EL (cell line): ENCODE data around the gene HOXC10.

Experiments
- DNase-seq: peaks from one replicate; pipeline ENCODE4 v3.0.0-alpha.2; 2016

Gene HOXC10

DNA sequence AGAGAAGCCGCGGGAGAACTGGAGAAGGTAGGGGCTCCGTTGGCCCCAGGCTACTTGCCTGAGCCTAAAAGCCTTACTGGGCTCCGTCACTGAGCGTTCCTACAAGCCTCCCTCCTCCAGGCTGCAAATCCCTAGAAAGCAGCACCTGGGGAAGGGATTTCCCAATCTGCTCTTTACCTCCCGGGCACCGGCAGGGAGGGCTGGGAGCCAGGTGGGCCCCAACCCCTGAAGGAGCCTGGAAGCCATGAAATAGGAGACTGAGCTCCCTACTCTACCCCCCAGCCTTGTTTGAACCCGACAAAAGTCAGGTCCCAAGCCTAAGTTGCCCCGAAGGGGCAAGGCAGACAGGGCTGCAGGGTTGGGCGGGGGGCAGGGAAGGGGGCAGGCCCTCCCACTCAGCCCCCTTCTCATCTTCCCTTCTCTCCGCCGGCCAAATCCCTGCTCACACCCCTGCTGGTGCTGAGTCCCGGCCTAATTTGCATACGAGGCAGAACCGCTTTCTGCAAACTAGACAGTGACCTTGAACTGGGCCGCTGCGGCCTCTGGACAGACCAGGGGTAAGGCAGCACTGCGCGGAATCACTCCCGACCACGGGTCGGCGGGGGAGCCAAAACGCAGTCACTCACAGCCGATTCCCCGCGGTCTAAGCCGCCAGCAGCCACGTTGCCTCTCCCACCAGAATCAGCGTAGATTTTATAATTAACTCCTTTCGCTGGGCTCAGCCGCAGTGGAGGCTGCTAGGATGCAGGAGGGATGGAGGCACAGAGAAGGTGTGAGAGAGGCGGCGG is 34.0 kb upstream of the HOXC10 start:
- DNase-seq = no peak

DNA sequence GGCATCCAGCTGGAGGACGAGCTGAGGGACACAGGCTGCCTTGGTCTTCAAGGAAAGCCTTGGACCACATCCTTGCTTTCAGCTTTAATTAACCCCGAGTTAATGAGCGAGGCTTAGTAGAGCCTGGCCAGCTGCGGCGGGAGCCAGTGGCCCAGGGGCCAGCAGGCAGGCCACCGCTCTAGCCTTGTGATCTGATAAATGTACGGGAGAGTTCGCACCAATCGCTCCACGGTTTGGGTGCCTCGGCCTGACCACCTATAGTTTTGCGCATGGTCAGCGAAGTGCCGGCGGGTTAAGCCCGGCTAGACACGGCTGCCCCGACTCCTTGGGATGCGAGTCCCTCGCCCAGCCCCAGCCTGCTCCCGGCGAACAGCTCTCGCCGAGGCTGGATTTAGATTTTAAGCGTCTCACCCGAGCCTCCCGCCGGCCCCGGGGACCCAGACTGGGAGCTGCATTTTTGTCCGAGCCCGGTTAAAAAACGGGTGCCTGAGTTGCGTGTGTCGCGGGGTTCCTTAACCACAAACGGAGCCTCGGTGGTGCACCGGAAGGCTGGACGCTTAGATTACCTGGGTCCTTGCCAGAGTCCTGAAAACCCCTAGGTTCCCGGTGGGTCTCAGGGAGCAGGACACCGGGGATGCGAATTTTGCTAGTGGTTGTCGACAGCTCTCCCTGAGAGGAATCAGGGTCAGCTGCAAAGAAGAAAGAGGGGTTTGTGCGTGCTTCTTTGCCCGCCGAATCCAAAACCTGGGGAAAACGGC is 33.2 kb upstream of the HOXC10 start:
- DNase-seq = no peak

DNA sequence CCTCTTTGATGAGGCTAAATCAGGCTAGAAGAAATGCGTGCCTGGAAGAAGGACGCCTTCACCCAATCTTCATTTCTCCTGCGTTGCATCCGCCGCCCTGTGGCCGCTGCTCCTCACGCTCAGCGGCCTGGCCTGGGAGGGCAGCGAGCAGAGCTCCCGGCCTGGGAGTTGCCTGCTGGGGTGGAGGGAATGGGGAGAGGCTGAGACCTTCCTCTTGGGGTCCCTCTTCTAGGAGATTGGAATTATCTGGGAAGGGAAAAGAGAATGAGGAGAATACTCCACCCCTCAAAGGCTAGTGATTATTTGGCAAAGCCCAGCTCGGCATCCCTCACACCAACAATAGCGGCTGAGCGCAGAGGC is 32.6 kb upstream of the HOXC10 start:
- DNase-seq = no peak

DNA sequence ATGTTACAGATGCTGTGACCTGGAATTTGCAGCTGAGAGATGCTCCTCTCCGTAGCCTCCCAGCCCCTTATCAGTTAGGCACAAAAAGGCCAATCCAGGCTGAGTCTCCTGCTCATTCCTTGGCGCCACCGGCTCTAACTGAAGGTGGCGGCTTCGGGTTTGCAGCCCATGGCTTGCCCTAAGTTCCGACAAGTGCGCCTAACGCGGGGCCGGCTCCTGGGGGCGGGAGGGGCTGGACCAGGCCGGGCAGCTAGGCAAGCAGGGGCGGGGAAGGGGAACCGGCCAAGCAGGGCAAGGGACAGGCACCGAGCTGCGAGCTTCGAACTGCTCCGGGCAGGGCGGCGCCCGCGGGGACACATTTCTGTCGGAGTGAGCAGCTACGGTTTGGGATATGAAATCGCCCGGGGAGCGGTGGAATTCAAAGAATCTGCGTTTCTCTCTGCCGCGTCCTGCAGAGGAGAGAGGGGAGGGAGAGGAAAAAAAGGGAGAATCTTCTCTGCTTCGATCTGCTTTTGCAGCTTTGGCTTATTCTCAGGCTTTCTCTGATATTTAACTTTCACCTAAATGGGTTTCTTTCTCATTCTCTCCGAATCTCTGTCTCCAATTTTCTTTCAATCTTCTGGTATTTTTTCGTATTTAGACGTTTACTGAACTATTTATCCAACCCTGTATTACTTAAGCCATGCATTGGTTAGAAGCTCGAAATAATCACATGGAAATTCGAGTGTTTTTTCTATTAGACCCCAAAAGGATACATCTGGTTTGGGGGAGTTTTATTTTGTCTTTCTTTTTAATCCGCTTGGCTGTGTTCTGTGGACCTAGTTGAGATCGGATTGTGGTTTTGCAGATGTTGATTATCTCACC is 31.8 kb upstream of the HOXC10 start:
- no peak for DNase-seq

DNA sequence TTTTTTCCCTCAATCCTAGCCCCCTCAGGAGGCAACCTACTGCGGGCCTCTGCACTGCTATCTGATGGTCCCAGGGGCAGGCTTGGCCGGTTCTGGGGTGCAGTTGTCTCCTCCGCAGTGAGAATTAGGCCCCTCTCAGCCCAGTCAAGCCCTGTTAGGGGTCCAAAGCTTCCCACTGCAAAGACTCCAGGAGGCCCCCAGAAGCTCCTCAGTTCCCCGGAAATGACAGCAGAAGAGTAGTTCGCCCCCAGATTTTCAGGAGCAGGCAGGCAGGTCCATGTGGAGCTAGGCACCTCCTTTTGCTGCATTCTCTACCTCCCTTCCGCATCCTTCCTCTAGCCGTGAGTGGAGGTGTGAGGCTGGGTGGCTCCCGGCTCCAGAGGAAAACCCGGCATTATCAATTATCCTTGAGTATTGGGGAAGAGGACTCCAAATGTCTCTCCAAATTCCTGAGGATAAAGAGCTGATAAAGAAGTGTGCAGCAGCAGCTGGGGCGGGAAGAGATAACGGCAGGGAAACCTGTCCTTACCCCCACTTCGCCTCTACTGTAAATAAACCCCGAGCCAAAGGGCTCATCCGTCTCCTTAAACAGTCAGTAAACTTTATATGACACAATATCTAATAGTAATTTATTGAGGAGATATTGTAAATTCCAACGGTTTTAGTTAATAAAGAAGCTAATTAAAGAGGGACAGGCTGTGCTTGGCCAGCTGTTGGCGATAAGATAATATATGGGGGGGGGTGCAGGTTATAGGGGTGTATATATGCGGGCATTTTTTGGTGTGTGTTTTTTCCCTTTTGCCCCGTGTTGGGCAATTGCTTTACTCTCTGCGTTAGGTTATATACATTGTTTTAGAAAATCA is 30.9 kb upstream of the HOXC10 start:
- no peak for DNase-seq

DNA sequence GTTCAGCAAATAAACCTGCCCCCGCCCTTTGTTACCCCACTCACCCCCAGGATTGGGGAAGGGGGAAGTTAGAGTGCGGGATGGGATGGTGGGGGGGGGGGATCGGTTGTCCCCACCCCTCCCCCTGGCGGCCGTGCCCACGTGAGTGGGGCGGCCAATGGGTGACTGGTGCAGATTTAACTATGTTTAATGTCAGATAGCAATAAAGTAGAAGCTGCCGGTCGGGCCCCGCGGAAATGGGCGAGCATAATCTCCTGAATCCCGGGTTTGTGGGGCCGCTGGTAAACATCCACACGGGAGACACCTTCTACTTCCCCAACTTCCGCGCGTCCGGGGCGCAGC is 30.3 kb upstream of the HOXC10 start, which contains the start of gene HOXC12:
HOXC12 (plus strand) TSS at position 210 of the 342 bp plus-strand sequence; CDS start at position 237, 27 bp downstream.
- DNase-seq = no peak

DNA sequence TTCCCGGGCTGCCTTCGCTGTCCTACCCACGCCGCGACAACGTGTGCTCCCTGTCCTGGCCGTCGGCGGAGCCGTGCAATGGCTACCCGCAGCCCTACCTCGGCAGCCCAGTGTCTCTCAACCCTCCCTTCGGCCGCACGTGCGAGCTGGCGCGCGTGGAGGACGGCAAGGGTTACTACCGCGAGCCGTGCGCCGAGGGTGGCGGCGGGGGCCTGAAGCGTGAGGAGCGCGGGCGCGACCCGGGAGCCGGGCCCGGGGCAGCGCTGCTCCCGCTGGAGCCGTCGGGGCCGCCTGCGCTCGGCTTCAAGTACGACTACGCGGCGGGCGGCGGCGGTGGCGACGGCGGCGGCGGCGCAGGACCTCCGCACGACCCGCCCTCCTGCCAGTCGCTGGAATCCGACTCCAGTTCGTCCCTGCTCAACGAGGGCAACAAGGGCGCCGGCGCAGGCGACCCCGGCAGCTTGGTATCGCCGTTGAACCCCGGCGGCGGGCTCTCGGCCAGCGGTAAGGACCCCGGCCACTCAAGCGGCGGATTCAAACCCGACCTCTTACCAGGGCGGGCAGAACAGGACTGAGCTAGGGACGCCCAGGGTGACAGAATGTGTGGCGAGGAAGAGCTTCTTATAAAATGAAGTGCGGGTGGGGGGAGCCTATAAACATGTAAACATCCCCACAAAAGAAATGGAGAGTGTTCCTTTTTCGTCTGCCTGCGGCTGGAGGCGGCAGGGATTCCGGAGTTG is 29.7 kb upstream of the HOXC10 start:
- DNase-seq = no peak

DNA sequence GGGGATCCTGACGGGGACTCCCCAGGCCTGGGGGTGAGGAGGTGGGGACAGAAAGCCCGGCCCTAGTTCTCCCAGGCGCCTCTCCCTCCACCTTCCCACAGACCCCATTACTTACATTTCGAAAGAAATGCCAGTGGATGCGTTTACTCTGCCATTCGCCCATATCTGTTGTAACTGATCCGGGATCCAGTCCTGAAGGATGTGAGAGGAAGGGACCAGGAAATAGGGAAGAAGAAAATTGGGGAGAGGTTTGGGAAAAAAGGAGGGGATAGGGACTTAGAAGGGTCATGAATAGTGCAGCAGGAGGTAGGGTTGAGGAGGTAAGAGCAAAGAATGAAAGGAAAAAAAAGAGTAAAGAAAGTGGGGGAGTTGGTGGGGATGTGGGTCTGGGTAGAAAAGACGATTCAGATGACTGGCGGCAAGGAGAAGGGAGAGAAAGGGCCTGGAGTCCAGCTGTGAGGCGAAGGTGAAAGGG is 29.1 kb upstream of the HOXC10 start:
- DNase-seq = no peak

DNA sequence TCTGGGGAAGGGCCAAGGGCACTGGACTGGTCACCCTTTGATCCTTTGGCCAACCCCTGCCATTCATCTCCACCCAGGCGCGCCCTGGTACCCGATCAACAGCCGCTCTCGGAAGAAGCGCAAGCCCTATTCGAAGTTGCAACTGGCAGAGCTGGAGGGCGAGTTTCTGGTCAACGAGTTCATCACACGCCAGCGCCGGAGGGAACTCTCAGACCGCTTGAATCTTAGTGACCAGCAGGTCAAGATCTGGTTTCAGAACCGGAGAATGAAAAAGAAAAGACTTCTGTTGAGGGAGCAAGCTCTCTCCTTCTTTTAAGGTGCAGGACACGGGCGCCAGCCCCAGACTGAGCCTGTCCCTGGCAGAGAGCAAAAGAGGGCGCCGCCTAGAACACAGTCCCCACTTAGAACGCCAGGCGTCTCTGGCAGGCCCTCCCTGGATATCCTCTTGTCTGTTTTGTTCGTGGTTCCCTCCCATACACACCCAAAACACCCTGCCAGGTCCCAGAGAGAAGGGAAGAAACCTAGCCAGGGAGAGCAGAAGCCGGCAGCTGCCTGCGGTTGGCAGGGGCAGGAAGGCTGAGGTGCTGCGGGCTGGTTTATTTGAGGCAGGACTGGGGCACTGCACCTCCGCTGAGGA is 28.6 kb upstream of the HOXC10 start:
- no peak for DNase-seq

DNA sequence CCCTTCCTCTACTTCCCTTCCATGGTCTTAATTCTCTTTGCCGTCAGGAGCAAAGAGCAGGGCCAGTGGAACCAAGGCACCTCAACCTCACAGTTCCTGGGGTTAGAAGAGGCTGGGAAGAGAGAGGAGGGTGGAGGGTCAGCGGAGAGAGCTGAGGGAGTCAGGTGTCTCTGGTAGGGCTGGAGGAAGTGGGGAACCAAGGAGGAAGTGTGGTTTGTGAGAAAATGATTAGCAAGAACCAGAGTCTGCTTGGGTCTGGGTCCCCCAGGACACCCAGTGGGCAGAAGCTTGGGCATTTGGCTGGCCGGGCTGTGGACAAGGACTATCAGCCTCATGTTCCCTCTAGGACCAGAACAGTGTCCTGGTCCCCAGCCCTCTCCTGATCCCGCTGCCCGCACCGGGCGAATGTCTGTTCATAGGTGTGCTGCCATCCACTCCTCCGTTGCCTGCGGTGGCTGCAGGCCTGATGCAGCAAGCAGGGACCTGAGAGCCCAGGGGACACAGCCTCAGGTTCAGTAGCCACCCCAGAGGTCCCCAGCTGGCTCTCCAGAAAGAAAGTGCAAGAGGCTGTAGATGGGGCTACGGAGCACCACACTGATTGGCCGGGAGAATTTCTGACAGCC is 27.9 kb upstream of the HOXC10 start:
- no peak for DNase-seq

DNA sequence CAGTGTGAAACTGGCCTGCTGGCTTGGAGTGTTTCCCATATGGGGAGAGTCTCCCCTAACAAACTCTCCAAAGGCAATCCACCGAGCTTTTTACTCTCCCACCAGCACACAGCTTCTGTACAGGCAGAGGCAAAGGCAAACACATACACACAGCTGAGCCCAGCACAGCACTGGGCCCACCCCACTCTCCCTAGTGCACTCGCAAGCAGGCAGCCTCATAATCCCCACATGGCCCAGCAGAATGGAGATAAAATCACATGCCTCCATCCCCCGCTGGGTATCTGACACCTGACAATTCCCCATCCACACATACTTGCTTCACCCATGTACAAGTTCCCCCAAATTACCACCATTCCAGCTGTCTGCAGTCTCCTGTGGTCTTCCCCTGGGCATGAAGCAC is 26.8 kb upstream of the HOXC10 start:
- no peak for DNase-seq

DNA sequence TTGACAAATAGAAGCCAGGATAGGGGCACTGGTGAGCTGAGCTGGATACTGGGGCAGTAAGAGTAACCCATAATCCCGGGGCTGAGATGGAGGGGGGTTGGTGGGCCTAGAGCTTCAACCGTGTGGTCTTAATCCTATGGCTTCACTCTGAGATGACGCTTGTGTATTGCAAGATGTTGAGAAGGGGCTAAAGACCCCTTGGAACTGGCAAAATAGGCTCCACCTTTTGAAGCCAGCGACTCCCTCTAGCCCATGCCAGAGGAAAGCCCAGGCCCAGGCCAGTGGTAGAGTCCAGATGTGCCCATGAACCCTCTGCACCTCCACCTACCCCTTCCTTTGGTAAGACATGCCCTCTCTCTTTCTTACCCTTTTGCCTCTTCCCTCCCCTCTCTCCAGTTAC is 25.6 kb upstream of the HOXC10 start:
- DNase-seq = no peak

DNA sequence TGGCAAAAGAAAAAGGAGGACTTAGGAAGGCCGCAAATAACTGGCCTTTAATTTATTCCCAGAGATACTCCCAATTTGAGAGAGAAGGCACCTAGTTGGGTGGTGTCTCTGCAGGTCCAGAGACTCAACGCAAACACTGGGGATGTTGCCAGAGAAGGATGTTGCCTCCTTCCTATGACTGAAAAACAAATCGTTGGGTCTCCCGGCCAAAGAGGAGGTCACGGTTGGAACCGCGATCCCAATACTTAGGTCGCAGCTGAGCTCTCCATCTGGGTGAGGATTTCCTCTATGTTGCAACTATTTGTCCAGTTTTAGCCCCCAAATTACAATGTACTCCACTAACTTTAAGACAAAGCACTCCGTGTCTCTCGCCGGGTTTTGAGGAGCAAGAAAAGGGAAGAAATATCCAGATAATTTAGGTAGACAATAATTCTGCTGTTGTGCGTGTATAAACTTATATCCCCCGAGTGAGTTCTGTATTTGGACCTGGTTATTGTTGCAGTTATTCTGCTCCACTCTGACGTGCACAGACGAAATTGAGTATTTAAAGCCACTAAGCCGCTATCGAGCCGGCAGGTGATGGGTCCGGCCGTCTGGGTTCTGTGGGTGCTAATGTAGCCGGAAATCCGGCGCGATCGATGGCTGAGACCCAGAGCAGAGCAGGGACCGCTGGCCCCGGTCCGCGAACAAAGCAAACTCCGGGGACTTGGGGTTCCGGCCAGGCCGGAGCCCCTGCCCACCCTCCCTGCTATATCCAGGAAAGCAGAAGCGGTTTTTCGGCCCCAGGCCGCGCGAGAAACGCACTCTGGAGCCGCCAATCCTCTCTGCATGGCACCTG is 24.5 kb upstream of the HOXC10 start:
- DNase-seq = no peak

DNA sequence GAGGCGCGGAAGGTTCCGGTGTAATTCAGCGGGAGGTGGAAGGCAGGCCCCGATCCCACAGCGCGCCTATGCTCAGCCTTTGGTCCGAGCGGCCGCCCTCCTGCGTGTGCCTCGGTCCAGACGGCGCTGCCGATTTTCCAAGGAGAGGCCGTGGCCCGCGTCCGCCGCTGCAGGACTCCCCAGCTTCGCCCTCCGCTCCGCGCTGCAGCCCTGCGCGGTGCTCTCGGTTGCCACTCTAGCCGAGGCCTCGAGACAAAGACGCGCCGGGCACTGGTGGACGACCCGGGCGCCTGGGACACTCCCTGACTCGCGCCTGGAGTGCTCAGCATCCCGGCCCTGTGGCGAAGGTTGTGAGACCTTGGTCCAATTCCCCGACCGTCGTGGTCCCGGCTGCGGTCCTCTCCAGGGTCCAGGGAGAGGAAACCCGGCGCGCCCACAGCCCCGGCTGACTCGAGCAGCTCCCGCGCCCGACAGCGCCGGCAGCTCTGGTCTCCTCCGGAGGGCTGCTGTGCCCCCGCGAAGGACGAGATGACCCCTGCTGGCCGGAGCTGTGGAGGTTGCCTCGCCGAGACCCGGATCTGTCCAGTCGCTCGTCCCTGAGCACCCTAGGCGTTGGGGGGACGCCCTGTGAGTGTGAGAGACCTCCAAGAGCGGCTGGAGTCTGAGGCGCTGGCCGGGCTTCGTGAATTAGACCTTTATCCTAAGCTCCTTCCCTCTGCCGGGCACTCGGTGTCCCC is 23.8 kb upstream of the HOXC10 start:
- DNase-seq = no peak

DNA sequence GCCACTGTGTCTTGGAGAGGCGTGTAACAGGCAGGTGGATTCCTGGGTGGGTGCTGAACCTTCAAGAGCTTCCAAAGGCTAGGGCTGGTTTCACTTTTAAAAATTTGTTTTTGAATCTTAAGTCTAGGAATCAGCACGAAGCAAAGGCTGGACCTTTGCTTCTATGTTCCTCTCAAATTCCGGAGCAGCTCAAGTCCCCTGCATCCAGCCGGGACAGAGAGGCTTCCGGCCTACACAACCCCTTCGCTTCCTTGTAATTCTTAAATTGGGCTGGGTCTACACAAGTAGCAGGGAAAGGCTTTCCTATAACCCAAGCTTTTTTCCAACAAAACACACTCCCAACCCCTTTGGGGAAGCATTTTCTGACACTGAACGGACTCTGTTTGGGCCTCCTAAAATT is 21.9 kb upstream of the HOXC10 start:
- no peak for DNase-seq

DNA sequence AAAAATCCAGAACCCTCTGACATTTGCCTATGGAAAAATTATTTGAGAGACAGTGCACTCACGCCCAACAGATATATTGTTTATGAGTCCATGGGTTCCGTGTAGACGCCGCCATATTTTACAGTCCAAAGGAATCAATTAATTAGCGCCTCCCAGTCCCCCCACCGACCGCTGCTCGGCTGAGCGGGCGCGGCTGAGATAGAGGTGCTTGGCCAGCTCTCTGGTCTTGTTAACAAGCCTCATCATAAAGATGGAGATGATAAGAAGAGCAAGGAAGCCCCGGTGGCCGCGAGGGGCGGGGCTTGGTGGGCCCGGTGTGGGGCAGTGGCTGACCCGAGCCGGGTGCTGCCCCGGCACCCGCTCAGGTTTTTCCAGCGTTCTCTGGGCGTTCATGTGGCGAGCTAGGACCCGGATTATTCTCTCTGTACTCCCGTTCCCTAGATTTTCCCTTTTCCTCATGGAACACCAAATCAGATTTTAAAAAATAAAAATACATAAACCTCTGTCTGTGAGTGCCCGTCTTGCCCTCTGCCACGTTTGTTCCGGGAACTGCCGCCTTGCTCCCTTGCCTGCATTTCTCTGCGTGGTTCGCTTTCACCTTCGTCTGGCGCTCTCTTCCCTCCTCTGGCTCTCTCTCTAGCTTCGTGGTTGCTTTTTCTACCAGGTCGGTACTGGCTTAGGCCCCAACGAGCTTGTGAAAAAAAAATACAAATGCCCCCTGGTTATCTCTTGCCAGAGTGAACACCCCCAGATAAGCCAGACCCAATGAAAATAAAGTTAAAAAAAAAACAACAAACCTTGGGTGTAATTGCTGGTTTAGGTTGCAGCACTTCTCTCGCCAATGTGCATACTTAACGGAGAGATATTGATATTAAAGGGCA is 21.3 kb upstream of the HOXC10 start:
- peak; percentile 50 for DNase-seq

DNA sequence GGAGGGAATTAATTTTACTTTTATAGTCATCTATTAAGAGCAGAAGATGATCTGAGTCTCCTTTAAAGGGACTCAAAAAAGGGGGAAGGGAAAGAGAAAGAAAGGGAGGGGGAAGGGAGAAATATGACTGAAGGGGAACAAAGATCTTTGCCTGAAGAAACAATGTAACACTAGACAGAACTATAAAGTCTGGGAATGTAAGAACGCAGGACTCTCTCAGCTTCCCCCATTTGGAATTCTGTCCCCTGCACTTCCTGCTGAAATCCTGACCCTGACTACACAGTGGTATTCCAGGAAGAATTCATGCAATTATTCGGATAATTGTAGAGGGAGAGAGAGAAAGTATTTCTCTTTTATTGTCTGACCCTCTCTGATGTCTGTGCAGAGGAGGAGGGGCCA is 20.6 kb upstream of the HOXC10 start:
- DNase-seq = no peak
